Umbilical cord (tissue), 2 donors: ENCODE results near the gene GPR132. TPM values are rescaled to one million over a fixed set of nuclear protein-coding genes. Genes with fewer than 3 reads are reported as not detected.

Source experiments
- DNase-seq: peaks from one replicate; pipeline ENCODE4 v3.0.0-alpha.2; 2015; ENCODE audit warnings: low spot score
- total RNA-seq: library from RNA; depleted of rRNA; stranded (reverse); fragments of >200 nt; gene quantifications from one replicate; pipeline ENCODE4 v1.2.3, GENCODE V29; 2014; ENCODE audit warnings: low replicate concordance; ENCODE audit not compliant: insufficient read depth

Gene GPR132
- total RNA-seq, 1 donor from 2014 or later = 4.1 TPM

DNA sequence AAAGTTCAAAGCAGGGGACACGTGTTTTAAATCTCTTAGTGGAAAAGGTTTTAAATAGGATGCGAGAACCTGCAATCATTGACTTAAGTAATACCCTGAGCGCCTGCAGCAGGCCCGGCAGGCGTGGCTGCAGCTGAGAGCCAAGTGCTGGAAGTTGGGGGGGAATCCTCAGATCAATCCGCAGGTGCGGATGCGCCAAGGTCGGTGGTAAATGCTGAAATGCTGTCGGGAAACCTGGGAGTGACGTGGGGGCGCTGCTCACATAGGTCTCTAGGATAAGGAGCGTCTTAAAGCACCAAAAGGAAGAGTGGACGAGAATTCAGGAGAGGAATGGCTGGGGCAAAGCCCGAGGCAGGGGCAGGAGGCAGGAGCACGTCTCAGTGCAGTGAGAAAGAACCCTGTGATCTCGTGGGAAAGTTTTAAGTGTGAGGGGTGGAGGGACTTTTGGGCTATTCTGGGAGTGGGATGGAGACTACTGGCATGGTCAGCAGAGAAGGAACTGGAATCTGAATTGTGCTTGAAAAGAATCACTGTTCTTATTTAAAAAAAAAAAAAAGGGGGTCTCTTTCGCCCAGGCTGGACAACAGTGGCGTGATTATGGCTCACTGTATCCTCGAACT, 43.5 kb downstream of the GPR132 start:
- no peak for DNase-seq

GRCh38 chr14:105020815-105021655, 44.2 kb downstream of the GPR132 start, which contains the start of gene CDCA4:
CDCA4 (minus strand) TSS chr14:105021083; CDS start chr14:105011929, 9,154 bp downstream.
- peak; percentile 98 for DNase-seq

GRCh38 chr14:105019861-105020814, 45.1 kb downstream of the GPR132 start:
- peak; percentile 44 for DNase-seq

DNA sequence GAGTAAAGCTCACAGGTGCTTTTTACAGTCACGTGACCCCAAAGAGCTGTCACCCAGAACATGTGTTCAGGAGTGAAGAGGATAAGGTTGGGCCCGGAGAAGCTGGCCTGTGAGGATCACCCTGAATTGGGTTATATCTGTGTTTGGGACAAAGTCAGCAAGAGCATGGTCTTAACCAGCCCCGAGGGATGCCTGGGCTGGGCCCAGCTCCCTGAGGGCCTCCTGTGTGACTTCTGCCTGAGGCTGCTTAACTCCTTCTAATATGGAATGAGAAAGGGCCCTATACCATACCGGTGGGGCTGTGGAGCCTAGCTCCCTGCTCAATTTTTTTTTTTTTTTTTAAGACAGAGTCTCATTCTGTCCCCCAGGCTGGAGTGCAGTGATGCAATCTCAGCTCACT, 46.8 kb downstream of the GPR132 start:
- no peak for DNase-seq

GRCh38 chr14:105015905-105016304, 49.3 kb downstream of the GPR132 start:
- DNase-seq = no peak

DNA sequence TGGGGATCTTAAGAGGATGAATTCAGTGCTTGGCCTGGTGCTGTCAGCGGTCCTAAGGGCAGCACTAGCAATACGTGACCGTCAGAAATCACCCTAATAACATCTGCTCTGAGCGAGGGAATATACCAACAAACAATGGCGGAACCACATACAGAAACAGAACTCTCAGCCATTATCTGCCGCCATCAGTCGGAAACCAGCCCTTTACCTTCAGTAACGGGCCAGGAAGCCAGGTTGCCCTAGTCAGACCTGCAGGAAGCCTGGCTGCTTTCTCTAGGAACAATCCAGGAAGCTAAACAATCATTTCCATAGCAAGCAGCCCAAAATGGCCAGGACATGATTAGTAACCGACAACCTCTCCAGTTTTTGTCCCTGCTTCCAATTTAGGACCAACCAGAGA, 50.0 kb downstream of the GPR132 start:
- DNase-seq = no peak

GRCh38 chr14:105014631-105015030, 50.6 kb downstream of the GPR132 start:
- DNase-seq = no peak

- no peak for DNase-seq
Observed at GRCh38 chr14:105014032-105014431, 51.2 kb downstream of the GPR132 start.

DNA sequence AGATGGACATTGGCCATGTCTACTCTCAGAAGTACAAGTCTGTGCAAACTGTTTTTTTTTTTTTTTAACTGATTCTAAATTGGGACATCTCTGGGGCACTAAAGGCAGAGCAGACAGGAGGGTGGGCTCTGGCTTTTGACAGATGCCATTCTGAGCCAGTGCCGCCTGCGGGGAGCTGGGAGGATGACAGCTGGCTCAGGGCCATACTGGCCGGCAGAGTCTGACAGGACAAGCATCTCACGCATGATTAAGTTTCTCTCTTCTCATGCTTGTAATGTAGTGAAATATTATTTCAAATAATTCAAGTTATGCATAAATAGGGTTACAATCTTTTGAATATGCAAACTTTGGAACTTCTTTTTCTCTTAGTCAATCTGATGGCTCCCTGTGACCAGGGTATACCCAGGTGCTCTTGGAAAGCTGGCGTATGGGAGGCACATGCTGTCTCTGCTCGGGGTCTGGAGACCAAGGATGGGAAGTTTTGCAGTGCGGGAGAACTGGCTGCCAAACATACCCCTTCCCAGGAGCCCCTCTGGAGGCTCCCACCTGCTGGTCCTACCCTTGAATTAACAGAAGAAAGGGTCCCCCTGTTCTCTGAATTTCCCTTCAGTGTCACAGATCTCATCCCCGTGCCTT, 52.0 kb downstream of the GPR132 start:
- DNase-seq = peak; percentile 39

DNA sequence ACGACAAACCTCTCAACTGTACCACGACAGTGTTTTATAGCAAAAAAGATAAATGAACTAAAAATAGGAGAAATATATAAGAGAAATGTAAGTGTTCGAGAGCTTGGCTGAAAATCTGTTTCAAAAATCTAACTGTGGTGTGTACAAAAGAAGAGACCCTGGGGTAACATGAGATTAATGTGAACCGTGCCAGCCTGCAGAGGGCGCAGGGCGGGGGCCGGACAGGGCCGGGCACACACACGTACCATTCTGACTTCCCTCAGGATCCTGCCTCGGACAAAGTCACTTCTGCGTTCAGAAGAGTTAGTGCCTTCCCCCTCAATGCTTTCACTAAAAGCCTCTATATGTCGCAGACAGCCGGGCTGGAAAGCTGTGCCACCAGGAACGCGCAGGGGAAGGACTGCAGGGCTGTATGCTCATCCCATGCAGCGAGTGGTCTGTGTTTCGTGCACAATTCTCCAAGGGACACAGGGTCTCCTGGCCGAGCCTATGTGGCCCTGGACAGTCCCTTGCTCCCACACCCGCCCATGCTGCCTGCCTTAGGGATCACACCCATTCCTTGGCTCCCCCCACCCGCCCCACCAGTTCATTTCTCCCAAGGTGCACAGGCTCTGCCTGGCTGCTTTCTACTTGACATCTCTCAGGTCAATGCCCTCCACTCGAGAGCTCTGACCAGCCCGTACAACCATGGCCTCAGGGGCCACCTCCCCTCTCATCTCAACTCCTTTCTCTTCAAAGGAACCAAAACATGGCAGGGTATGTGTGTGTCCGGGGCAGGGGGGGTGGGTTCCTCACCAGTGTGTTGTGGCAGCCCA, 52.9 kb downstream of the GPR132 start:
- DNase-seq = no peak

DNA sequence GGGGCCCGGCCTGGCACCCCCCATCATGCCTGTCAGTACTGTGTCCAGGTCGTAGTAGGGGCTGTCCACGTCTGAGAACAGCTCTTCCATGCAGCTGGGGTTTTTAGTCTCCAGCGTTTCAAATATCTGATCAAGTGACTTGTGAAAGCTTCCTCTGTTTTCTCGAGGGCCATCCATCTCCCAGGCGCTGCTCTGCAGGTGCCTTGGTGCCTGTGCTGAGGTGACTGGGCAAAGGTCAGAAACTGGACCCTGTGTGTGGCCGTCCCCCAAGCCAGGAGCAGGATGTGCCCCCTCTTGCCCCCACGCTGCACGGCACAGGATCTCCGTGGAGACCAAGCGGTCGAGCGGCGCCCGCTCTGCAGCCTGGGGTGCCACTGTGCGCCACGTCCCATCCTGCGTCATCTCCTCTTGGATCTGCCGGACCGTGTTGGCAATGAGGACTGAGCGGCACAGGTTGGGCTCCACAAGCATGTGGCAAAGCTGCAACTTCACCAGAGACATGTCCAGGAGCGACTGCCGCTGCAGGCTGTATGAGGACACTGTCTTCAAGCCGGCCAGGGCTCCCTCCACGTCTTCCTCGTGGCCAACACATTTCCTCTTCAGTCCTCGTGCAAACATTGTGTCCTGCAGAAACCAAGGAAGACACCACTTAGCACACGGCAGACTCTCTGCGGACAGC, 53.8 kb downstream of the GPR132 start:
- DNase-seq = no peak

GRCh38 chr14:105010891-105011291, 54.3 kb downstream of the GPR132 start:
- DNase-seq = peak; percentile 84

DNA sequence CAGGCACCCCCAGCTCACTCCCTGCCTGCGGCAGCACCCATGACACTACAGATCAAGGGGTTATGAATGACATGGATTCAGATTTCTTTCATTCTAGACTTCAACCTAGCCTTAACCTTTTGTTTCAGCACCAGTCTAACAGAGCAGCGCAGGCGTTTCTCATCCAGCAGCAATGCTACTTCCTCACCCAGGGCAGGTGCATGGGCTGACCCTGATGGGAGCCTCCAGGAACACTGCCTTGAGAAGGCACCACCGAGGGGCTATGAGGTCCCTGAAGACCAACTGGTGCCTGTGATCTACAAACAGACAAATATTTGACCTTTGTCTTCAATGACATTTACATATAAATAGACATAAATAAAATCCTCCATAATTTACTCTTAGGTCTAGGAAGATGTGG, 55.1 kb downstream of the GPR132 start:
- DNase-seq = no peak

- no peak for DNase-seq
Observed at GRCh38 chr14:105007593-105008264, 57.5 kb downstream of the GPR132 start.

DNA sequence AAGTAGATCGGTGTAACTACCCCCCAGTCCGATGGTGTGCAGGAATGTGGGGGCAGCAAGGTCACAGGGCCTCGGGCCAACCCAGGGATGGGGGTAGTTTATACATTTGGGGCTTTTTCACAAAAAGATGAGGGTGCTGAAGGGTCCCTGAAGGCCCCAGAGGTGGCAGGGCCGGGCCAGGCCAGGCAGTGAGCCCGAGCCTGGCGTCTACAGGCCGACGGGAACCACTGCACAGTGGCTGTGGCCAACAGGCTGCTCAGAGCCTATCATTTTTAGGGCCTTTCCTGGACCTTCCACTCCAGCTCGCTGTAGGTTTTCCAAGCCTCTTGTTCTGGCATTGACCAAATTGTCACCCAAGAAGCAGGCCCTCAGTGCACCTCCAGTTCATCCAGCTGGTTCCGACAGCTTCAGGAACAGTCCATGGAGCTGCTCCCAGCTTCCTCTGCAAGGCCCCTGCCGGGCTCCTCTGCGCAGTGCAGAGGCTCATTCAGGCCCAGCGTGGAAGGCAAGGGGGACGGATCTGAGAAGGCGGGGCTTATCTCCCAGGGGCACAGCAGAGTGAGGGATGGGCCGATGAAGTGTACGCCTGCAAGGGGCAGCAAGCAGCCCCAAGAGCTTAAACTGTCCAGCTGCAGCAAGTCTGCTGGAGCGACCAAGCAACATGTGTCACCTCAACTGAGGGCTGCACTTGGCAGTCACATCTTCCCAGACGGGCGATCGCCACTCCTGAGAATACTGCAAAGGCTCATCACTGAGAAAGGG, 58.2 kb downstream of the GPR132 start:
- DNase-seq = no peak

- DNase-seq = no peak
Observed at GRCh38 chr14:105005929-105006830, 59.0 kb downstream of the GPR132 start.

DNA sequence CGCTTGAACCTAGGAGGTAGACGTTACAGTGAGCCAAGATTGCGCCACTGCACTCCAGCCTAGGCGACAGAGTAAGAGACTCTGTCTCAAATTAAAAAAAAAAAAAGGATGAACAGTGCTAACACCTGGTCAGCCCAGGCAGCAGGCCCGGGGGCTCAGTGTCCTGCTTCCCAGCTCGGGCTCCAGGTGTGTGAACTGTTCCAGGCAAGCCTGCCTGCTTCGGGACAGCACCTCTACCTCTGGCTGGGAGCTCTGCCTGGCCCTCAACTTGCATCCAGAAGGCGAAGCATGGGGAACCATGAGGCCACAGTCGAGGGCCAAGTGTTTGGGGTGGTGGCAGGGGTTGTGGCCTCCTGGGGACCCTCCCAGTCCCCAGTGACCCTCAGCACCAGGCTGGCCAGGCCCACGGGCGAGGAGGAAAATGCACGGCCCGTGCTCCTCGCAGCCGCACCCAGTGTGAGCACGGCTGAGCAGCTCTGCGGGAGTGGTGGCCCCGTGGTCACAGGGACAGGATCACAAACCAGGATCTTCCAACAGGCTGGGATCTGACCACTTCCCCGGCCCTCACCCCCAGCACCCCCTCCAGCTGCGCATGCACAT, 59.8 kb downstream of the GPR132 start:
- no peak for DNase-seq
